Activated gamma-delta T cell treated with anti-CD3 and anti-CD28 coated beads, Interleukin-2, amount 50 U/mL, for 16 hours (primary cell): Measurements from ENCODE around the gene ALG1.

Experiments
- DNase-seq: peaks from one replicate; pipeline ENCODE4 v3.0.0-alpha.2; 2020; ENCODE audit warnings: low read depth

The ALG1 gene, protein sequence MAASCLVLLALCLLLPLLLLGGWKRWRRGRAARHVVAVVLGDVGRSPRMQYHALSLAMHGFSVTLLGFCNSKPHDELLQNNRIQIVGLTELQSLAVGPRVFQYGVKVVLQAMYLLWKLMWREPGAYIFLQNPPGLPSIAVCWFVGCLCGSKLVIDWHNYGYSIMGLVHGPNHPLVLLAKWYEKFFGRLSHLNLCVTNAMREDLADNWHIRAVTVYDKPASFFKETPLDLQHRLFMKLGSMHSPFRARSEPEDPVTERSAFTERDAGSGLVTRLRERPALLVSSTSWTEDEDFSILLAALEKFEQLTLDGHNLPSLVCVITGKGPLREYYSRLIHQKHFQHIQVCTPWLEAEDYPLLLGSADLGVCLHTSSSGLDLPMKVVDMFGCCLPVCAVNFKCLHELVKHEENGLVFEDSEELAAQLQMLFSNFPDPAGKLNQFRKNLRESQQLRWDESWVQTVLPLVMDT

GRCh38 chr16:5071681-5072333 lies at the start of gene ALG1:
Gene ALG1, plus strand, starts transcription at chr16:5071843. Its CDS starts 7 bp downstream, at chr16:5071850.
- peak; percentile 87 for DNase-seq

DNA sequence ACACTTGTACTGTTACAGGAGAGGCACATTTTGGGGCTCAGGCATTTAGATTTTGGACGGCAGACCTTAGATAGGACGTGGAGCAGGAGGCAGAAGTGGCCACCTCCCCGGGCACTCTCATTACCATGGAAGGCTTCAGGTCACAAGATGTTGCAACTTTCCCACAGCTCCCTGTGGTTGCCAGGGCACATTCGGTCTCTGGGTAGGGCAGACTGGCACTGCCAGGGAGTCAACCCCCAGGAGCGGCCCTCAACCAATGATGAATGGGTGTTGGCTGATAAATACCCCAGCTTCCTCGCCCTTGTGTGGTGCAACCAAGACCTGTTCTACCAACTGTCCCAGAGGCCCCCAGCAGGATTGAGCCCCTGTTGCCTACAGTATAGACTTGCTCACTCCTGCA lies 49.1 kb upstream of the ALG1 start:
- no peak for DNase-seq

GRCh38 chr16:5024632-5025031 lies 47.0 kb upstream of the ALG1 start:
- no peak for DNase-seq

DNA sequence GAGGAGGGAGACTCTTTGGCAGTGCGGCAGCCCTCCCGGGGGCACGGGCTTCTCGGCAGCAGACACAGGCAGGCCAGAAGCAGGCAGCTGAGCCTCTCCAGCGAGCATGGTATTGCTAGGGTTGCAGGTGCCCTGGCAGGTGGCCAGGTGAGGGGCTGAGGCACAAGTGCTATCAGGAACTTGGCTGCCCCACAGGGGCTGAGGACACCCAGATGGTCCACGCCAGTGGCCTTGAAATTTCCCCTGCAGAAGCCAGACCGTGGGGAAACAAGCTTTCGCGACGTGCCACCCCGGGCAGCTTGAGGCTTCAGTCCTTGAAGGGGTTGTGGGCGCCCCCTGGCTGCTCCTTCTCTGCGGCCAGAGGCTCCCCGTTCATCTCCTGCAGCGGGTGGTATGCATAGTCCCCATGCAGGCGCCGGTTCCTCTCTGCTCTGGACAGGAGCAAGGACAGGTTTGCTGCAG lies 46.4 kb upstream of the ALG1 start:
- DNase-seq: no peak

- no peak for DNase-seq
Measured at GRCh38 chr16:5026664-5027063, 45.0 kb upstream of the ALG1 start.

DNA sequence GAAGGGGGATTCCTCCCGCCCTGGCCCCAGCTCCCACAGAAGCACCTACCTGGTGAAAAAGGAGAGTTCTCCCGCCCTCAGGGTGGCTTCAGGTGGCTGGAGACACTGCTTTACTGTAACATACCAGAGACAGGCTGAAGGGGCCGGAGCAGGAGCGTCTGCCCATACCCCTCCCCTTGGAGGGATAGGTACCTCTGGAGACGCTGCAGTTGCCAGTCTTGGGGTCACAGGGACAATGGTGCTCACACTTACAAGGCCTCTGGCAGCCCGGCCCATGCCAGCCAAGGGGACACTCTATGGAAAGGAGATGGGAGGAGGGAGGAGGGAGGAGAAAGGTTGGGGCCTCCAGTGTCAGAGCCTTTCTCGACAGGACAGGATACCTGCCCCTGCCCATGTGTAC lies 44.6 kb upstream of the ALG1 start:
- no peak for DNase-seq

- no peak for DNase-seq
Measured at GRCh38 chr16:5027575-5028235, 43.9 kb upstream of the ALG1 start.

DNA sequence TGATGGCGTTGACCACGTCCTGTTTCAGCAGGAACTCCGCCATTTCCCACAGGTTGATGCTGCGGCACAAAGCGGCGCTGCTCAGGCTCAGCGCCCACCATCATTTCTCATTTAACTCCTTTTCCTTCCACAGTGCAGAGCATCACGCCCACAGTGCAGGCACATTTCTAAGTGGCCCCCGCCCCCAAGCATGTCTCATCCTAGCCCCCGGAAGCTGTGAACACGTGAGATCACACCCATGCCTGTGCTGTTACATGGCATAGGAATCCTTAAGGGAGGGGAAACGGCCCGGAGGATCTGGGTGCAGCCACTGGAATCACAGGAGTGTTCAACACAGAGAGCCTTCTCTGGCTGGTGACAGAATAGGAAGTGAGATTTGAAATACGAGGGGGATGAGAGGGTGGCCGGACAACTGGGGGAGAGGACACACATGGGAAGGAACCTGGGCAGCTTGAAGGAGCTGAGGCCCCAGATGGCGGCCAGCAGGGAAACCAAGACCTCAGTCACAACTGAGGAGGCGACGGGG lies 42.6 kb upstream of the ALG1 start:
- DNase-seq: no peak

DNA sequence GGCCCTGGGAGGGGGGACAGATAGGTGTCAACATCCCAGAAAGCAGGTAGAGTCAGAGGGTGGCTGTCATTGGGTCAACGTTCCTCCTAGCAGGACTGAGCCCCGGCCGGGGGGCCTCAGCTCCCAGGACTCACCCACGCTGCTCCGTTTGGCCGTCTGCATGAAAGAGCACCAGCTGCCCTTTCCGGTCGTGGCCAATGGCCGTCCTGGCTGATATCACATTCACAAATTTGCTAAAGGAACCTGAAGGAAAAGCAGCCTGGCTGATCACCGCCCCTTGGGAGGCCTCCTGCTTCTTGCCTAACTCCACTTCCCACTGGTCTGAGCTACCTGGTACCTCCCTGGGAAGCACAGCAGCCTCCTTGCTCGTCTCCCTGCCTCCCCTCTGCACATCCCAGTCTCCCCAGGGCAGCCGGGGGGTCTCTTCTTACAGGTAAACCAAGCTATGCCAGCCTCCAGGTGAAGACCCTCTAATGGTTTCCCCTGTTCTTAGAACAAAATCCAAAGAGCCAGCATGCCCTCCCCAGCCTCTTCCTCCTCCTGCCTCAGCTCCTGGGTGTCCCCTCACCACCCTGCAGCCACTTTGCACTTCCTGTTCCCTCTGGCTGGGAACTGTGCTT lies 41.3 kb upstream of the ALG1 start:
- no peak for DNase-seq

DNA sequence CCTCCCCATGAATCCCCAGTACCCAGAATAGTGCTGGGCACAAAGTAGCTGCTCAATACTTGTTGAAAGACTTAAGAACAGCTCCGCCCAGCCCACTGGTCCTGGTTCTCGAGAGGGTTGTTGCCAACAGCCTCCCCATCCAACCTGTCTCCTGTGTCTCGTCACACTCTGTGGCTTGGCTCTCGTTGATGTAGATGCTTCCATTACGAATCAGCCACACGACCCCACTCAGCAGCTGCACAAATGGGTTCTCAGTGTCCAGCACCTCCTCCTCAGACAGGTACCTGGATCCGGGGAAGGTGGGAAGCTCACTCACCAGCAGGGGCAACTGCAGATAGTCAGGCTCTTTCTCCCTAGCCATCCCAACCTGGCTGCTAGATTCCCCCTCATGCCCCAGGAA lies 40.0 kb upstream of the ALG1 start:
- no peak for DNase-seq

- no peak for DNase-seq
Measured at GRCh38 chr16:5032748-5033167, 38.9 kb upstream of the ALG1 start.

- peak; percentile 70 for DNase-seq
Measured at GRCh38 chr16:5033256-5034166, 38.1 kb upstream of the ALG1 start, which contains the start of gene NAGPA. Gene NAGPA, minus strand, starts transcription at chr16:5033935. Its CDS starts 21 bp downstream, at chr16:5033914.

DNA sequence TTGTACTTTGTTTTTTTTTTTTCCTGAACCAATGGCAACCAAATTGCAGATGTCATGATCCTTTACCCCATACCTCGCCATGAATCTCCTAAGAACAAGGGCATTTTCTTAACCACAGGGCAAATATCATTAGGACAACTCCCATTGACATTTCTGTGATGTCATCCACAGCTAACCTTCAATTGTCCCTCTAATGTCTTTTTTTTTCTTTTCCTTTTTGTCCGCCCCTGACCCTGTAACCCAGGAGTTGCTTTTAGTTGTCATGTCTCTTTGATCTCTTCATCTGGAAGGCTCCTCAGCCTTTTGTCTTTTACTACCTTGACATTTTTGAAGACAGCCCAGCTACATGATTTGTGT lies 37.5 kb upstream of the ALG1 start:
- no peak for DNase-seq

GRCh38 chr16:5035909-5036227 lies 35.8 kb upstream of the ALG1 start:
- no peak for DNase-seq

- DNase-seq: no peak
Measured at GRCh38 chr16:5036228-5037156, 35.2 kb upstream of the ALG1 start.

DNA sequence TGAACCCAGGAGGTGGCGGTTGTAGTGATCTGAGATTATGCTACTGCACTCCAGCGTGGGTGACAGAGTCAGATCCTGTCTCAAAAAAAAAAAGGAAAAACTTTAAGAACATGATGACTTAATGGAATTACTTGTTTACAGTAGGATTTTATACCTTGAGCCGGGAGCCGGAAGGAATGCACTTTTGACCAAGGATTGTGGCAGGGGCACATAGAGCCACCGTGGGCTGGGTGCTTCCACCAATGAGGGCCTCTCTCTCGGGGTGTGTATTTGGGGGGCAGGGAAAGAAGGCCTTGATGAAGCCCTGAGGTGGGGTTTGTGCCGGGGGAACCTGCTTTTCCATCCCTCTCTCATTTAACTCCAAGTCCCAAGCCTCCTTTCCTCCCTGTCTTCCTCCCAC lies 31.2 kb upstream of the ALG1 start:
- DNase-seq: no peak

DNA sequence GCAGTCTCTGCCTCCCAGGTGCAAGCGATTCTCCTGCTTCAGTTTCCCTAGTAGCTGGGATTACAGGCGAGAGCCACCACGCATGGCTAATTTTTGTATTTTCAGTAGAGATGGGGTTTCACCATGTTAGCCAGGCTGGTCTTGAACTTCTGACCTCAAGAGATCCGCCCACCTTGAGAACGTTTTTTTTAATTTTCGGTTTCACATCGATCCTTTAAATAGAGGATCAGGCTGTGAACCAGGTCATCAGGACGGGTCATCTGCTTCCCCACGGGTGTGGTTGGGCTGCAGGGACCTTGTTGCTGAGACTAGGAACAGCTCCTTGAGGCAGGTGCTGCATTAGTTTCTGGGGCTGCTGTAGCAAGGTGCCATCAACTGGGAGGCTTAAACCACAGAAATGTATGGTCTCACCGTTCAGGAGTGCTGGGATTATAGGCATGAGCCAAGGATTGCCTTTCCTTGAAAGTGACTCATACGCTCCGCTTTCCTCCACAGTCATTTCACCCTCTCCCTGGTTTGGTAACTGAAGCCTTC lies 30.0 kb upstream of the ALG1 start:
- no peak for DNase-seq

DNA sequence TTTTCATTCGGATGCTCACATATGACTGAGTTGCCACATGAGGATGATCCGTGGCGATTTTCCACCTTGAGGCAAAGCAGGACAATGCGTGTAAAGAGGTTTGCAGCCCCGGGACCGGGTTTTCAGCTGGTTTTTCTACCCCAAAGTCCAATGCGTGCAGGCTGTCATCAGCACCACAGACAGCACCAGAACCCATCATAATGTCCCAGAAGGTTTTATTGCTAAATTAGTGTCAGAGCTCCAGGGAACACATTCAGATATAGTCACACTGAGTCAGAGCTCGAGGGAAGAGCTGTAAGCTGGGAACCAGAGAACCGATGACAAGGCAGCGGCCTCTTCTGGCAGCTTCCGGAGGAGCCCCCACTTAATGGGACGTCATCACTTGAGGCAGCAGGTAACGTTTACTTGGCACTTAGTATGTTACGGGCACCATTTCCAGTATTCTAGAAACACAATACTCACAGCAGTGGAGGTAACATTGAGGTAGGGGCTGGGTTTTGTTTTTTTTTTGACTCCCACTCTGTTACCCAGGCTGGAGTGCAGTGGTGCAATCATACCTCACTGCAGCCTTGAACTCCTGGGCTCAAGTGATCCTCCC lies 29.0 kb upstream of the ALG1 start:
- no peak for DNase-seq

- no peak for DNase-seq
Measured at GRCh38 chr16:5044011-5044540, 27.6 kb upstream of the ALG1 start.
